NCI-H345 treated with DMSO at 0.1 percent for 48 hours (cell line): ENCODE measurements around the gene ARHGAP31.

ENCODE experiments used
- DNase-seq: peaks from one replicate; lab custom pipeline; 2025; ENCODE audit not compliant: unreplicated experiment; lab: John Stamatoyannopoulos, UW

ARHGAP31 gene

DNA sequence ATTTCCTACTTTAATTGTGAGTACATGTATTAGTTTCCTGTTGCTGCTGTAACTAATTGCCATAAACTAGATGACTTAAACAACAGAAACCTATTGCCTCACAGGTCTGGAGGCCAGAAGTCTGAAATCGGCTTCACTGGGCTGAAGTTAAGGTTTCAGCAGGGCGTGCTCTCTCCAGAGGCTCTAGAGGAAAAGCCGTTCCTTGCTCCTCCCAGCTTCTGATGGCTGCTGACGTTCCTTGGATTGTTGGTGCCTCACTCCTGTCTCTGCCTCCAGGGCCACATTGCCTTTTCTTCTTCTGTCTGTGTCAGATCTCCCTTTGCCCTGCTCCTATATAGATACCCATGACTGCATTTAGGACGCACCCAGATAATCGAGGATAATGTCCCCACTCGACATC lies 80.9 kb downstream of the ARHGAP31 start:
- DNase-seq, result no peak

DNA sequence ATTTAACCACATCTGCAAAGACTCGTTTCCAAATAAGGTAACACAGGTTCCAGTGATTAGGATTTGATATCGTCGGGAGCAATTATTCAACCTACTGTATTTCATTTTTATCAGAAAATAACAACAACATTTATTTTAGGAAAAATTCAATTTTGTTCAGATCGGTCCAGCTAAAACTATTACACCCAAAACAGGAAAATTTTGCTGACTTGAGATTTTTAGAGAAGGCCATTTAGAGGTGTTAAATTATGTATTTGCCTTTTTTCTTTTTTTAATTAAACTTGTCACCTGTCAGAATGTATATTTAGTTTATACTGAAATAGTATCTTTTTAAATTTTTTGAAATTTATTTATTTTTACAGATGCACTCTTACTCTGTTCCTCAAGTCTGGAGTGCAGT lies 81.3 kb downstream of the ARHGAP31 start:
- no peak for DNase-seq

DNA sequence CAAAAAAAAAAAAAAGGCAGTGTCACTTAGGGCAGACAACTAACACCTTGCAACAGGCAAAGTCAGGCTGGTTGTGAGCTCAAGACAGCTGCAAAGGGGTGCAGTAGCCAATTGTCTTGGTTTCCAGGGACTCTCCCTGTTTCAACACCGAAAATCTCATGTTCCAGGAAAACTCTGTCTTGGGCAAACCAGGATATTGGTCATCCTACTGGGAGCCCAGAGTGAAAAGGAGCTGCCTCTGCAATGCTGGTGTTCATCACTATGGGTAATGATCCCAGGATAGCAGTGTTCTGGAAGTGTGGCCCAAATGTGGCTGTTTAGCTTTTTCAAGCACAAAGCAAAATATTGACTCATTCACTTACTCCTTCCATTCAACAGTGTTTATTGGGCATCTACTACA lies 82.6 kb downstream of the ARHGAP31 start:
- DNase-seq, result no peak

DNA sequence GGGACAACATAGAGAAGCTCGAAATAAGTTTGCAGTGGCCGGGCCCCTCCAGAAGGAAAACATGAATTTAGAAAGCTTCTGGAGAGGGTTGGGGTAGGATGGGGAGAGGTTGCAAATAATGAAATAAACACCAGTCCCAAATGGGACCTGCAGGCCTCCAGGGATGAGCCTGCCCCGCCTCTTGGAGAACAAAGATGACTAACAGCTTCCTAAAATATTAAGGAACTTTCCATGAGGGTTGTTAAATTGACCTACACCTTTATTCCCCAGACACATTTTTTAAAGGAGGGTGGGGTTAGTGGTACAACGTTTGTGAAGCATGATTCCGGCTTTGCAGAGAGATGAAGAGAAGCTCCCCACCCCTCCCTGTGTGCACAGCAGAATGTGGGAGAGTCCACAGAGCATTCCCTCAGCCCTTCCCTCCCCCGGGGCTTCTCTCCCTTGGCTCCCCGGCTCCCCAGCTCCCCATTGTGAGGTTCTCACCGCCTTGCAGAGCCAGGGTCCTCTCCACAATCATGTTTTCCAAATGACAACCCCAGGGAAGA lies 84.1 kb downstream of the ARHGAP31 start:
- DNase-seq, result no peak

DNA sequence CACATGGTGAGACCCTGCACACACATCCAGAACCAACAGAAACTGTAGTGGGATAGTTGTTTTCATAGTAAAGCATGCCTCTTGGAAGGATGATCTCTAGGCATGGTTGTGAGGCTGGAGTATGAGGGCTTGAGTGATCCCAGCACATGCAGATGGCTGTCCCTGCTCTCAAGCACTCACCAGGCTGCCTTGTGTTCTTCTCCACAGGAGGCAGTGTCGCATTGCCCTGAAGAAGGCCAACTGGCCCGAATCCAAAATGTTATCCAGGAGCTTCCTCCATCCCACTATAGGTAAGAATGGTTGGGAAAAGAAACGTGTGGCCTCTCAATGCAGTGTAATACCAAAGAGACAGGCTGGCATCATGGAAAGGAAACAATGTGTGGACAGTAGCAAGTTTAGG lies 86.5 kb downstream of the ARHGAP31 start:
- peak; percentile 79 for DNase-seq

DNA sequence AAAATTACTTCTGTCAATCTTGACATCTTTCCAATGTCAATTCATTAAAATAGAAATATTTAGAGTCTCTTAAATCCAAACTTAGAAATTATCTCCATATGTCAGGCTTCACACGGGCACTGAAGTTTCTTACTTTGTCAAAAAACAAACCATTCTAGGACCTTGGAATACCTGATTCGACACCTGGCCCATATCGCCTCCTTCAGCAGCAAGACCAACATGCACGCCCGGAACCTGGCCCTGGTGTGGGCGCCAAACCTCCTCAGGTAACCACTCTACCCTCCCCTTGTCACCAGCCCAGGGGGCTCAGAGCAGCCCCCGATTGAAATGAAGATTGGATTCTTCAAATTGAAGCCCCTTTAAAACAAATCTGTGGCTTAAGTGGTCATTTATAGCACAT lies 88.0 kb downstream of the ARHGAP31 start:
- no peak for DNase-seq

DNA sequence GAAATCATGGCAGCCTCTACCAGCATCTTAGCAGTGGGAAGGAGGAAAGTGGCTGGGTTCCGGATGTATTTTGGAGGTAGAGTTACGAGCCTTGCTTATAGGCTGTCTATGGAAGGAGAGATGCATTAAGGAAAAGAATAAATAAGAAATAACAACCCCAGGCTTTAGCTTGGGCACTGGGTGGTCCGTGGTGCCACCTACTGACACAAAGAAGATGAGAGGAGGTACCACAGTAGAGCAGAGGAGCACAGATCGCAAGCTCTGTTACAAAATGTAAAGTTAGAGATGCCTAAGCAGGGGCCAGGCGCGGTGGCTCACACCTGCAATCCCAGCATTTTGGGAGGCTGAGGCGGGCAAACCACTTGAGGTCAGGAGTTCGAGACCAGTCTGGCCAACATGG lies 94.4 kb downstream of the ARHGAP31 start:
- no peak for DNase-seq

DNA sequence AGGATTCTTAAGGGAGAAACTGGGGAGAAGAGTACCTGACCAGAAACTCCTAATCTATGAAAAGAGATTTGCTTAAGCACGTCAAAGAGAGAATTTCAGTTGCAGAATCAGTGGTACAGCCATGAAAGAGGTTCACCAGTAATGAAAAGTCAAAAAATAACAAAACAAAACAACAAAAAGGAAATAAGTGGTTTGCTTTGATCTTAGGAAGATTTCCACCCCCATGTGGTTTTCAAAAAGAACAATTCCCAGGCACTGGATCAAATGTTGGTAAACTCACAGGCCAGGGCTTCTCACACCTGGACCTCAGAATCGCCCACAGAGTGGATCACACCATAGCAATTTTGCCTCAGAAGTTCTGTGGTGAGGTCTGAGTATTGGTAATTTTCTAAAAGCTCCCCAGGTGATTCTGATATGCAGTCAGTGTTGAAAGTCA lies 101.8 kb downstream of the ARHGAP31 start:
- no peak for DNase-seq

DNA sequence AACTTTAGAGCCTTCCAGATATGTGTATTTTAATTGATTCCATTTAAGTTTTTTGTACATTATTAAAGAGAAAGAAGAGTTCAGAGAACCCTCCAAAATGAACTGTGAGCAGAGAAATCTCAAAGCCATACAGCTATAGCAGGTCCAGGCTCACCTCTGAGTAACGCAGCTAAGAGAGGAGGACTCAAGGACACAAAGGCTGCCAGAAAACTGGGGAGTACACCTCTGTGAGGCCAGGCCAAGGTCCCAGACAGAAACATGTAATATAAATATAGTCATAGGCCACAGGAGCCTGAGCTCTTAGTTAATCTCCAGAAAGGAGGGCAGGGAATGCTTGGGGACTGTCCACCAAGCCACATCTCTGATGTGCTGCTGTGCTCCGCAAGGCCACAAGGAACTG lies 102.7 kb downstream of the ARHGAP31 start:
- DNase-seq, result no peak

DNA sequence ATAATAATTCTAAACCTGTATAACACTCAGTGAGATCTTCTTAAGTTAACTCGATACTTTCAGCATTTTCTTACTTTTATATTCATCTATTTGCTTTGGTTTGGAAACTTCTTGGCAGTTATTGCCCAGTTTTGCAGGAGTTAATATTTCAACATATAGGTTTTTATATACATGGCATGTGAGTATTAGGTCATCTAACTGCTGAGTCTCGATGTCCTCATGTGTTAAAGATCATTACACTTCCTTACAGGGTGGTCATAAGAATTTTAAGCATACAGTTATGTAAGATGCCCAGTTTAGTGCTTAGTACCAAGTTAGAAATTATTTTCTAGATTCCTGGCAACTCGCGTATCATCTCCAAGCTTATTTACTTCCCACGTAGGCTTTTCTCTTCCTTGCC lies 106.3 kb downstream of the ARHGAP31 start:
- no peak for DNase-seq

DNA sequence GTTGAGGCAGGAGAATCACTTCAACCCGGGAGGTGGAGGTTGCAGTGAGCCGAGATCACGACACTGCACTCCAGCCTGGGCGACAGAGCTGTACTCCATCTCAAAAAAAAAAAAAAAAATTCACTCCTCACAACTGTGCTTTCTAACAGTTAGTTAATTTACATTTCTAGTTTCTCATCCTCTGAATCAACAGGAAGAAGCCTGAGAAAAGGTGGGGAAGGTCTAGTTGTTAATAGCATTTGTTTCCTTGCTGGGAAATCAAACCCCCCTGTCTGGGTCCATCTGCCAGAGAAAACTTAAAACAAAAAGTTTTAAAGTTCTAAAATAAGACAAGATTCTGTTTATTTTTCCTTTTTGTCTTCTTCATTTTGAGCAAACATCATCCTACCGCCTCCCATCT lies 106.9 kb downstream of the ARHGAP31 start:
- no peak for DNase-seq

DNA sequence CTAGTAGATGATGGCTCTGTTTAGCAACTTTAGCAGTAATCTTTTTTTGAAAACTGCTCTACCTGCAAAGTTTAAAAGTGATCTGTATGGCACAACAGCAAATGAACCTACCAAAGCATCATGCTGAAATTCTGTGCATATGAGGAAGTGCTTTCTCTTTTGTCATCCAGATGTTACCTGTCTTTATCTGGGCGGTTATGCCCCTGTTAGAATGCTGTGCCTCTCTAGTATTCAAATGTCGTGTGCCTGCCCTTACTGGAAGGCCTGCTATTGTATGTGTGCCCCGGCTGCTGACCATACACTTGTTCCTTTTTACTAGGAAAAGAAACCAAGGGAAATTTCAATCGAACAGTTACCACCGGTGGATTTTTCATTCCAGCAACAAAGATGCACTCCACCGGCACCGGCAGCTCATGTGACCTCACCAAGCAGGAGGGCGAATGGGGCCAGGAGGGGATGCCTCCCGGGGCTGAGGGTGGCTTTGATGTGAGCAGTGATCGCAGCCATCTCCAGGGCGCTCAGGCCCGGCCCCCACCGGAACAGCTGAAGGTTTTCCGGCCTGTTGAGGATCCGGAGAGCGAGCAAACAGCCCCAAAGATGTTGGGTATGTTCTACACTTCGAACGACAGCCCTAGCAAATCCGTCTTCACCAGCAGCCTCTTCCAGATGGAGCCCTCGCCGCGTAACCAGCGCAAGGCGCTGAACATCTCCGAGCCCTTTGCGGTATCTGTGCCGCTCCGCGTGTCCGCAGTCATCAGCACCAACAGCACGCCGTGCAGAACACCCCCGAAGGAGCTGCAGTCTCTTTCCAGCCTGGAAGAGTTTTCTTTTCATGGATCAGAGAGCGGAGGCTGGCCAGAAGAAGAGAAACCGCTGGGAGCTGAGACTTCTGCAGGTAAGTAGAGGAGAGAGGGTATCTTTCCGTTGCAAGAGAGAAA lies 107.6 kb downstream of the ARHGAP31 start:
- DNase-seq, result no peak

DNA sequence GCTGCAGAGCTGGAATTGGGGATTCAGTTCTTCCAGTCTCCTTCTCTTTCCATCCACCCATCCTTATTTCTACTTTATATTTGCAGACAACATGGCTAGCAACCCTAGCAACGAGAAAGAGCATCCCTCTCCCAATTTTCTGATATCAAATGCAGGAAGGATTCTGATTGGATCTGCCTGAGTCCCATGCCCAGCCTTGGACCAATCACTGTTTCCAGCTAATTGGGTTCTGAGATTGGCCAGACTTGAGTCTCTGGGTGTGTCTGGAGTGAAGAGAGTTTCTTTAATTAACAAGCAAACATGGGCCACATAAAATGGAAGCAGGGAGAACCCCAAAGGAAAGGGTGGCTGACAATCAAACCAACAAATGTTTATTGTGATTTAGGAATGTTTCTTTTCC lies 108.6 kb downstream of the ARHGAP31 start:
- no peak for DNase-seq

DNA sequence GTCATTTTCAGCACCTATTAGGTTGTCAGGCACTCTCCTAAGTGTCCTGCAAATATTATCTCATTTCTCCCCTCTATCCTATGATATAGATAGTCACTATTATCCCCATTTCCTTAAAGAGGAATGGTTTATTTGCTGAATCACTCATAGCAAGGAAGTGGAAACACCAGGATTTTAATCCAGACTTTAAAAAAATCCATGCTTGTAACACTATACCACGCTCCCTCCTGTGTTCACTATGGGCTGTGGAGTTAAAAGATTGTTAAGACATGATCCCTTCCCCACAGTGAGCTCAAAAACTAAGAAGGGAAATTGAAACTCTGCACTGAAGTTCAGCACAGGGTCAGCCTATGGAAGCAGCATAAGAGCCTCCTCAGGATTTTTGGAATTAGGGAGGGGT lies 109.0 kb downstream of the ARHGAP31 start:
- no peak for DNase-seq

DNA sequence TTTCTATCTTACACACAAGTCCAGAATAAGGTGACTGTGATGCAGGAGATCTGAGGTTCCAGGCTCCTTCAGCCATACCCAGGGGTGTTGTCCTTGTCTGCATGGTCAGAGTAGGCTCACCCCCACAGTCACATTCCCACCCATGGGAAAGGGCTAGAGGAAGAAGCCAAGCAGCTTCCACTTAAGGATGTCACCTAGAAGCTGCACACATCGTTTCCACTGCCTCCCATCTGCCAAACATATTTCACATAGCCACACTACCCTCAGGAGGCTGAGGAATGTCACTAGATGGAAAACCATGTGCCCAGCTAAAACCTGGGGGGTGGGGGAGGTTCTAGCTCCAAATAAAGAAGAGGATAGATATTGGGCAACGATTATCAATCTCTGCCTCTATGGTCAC lies 111.1 kb downstream of the ARHGAP31 start:
- DNase-seq, result no peak

DNA sequence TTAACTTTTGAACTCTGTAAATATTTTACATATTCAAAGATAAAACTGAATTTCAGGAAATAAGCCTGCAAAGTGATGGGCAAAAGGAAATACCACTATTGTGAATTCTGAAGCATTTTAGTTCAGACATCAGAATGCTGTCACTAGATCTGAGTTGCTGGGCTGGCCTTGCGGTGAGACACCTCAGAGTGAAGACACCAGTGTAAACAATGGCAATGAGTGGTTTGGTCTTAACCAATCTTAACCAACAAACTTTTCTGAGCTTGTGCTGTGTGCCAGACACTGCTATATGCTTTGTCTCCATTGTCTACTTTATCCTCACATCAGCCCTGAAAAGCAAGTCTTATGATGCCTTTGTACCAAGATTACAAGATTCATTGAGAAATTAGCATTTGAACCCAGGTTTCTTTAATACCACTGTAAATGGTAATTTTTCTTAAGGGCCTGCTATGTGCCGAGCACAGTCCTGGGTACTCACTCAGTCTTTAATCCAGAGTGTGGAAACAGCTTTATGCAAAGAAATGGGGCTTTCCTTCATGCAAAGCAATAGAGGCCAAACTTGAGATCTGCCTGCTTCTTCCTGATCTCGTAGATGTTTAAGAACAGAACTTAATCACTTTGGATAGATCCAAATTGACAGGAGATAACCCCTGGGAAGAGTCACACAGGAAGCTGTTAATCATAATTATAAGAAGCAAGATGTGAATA lies 114.2 kb downstream of the ARHGAP31 start:
- DNase-seq, result no peak

DNA sequence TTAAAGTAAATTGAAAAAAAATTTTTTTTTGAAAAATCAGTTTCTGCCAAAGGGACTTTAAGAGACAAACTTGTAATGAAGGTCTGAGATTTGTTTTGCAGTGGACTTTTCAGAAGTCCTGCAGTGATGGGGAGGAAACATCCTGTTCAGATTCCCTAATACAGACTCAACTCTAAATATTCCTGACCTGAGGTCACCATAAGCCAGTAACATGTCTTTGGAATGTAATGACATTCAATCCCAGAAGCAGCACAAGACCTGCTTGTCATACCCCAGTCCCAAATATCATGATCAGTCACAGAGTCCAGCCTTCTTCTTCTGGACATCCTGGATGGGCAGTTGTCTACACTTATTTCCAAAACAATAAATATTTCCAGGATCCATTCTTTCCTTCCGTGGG lies 115.7 kb downstream of the ARHGAP31 start:
- no peak for DNase-seq

DNA sequence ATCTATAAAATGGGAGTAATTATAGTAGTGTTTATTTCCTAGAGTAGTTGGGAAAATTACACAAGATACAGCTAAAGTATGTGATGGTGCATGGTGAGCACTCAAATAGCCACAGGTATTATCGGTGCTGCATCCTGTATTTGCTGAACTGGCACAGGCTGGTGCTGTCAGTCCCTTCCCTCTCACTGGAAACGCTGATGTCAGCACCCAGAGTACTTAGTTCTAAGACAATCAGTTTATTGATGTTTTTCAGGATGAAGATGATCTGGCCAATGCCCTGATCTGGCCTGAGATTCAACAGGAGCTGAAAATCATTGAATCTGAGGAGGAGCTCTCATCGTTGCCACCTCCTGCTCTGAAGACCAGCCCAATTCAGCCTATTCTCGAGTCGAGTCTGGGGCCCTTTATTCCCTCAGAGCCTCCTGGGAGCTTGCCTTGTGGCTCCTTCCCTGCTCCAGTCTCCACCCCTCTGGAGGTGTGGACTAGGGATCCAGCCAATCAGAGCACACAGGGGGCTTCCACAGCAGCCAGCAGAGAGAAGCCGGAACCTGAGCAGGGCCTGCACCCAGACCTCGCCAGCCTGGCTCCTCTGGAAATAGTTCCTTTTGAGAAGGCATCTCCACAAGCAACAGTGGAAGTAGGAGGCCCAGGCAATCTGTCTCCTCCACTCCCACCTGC lies 119.6 kb downstream of the ARHGAP31 start:
- DNase-seq, result no peak

DNA sequence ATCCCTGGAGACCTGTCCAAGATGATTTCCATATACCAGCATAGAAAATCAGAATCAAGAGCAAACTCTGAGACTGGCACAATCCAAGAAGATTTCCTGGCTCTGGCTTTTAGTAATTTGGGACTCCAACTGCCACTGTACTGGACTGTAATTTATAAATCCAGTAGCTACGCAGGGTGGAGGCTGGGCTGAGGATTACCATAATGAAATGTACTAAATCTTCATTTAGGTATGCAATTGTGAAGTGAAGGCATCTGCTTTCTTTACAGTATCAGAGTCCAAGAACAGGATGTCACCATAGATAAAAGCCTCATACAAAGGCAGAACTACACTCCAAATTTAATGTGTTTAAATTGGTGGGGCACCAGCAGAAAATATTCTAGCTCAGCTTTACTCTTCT lies 122.7 kb downstream of the ARHGAP31 start:
- no peak for DNase-seq

DNA sequence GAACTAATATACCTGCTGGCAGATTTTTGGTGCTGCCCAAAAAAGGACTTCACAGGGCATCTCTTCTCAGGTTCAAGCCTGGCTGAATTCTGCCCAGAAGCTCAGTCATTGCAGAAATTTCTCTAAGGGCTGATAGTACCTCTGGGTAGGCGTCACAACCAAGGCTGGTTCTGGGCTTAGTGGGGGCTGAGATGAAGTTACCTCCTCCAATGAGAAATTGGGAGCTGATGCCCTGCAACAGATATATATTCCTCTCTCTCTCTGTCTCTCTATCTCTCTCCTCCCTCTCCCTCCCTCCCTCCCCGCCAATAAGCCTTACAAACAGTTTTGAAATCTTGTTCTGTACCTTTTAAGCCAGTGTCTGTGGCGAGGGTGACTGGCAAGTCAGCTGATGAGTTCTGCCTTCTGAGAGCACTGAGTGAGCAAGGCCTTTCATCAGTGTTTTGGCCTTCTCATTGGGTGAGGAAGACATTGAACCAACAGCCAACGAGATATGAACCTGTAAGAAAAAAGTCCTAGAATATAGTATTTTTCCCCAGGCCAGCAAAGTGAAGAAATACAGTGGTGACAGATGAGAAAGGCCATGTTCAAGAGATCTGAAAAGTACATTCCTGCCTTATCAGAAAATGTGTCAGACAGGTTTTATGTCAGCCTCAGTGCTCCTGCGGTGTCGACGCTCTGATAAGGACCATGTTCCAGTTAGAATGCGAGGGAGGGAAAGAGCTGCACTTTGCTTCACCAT lies 123.8 kb downstream of the ARHGAP31 start:
- no peak for DNase-seq

DNA sequence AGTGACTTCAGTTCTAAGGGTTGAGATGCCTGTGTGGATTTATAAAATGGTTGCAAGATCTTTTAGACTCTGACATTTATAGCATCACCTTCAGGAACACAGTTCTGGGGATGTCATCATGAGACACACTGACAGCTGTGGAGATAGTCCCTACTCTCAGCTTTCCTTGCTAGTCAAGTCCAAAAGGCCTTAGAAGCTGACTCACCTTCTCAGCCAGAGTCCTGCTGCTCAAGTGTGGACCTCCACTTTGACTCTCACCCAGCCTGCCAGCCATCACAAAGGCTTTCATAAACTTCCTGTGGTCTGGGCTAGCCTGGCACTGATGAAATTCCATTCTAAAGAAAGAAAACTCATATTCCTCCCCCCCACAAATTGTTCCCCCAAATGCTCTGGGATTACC lies 124.5 kb downstream of the ARHGAP31 start:
- DNase-seq, result no peak
